Uterus (tissue), 4 donors: ENCODE data around the gene DTNBP1. TPM values are rescaled to one million over a fixed set of nuclear protein-coding genes. Genes with fewer than 3 reads are reported as not detected.

Experiments used
- DNase-seq, 2 donors: peaks; one replicate each; pipeline ENCODE4 v3.0.0-alpha.2; 2019 to 2020
- H3K27ac ChIP-seq, 2 donors: fragments of 200-600 bp; sonication (generic); 1 replicate in 1 of 2; 2 replicates in 1 of 2; pipeline ENCODE4 v1.5.1; 2016 to 2018
- H3K27me3 ChIP-seq, 2 donors: fragments of 200-600 bp; sonication (generic); one replicate each; pipeline ENCODE4 v1.5.1; 2018 to 2019; ENCODE audit warnings: control low read depth in 1 of 2
- H3K36me3 ChIP-seq, 2 donors: fragments of 200-600 bp; sonication (generic); one replicate each; pipeline ENCODE4 v1.5.1; 2019; ENCODE audit warnings: control low read depth in 1 of 2
- H3K4me1 ChIP-seq, 2 donors: fragments of 200-600 bp; sonication (generic); one replicate each; pipeline ENCODE4 v1.5.1; 2018 to 2019; ENCODE audit warnings: control low read depth in 1 of 2
- H3K4me3 ChIP-seq, 2 donors: fragments of 200-600 bp; sonication (generic); 1 replicate in 1 of 2; 2 replicates in 1 of 2; pipeline ENCODE4 v1.5.1; 2018 to 2019; ENCODE audit warnings: mild to moderate bottlenecking in 1 of 2
- H3K9me3 ChIP-seq, 2 donors: fragments of 200-600 bp; sonication (generic); one replicate each; pipeline ENCODE4 v1.5.1; 2019; ENCODE audit warnings: control low read depth in 1 of 2
- POLR2A ChIP-seq, 2 donors: fragments of 450-650 bp; IDR thresholded peaks; one replicate each; pipeline ENCODE4 v1.6.1; 2016; ENCODE audit warnings: antibody characterized with exemption in 2 of 2, mild to moderate bottlenecking in 1 of 2, moderate library complexity in 1 of 2
- intact Hi-C: fragments of 100-400 bp; cut with DNase I; formaldehyde crosslinking; loops from one replicate; pipeline ENCODE4 v1.15.1; 2023; ENCODE audit warnings: low total_unique reads
- total RNA-seq, 4 donors: library from RNA; depleted of rRNA in 3 of 4; stranded (reverse); fragments of >200 nt in 3 of 4; gene quantifications; one replicate each; pipeline versions ENCODE4 v1.1.0 to v1.2.4, GENCODE V29; 2014 to 2023
- TF ChIP-seq, protein P1 (sequence below), 4 experiments: fragments of 200-600 bp in 2 of 4; fragments of 450-650 bp in 2 of 4; sonication (generic) in 2 of 4; IDR thresholded peaks; one replicate each; pipeline ENCODE4 v1.5.1; 2016 to 2019; ENCODE audit warnings: antibody characterized with exemption in 4 of 4, mild to moderate bottlenecking in 2 of 4, moderate library complexity in 1 of 4
- donor health status: DM: yes; HTN: yes; CAD: no.

Gene DTNBP1
- total RNA-seq, 4 donors from 2014 or later = 1.8 to 19.8 (median 9.0) TPM; not detected in 1

DNA sequence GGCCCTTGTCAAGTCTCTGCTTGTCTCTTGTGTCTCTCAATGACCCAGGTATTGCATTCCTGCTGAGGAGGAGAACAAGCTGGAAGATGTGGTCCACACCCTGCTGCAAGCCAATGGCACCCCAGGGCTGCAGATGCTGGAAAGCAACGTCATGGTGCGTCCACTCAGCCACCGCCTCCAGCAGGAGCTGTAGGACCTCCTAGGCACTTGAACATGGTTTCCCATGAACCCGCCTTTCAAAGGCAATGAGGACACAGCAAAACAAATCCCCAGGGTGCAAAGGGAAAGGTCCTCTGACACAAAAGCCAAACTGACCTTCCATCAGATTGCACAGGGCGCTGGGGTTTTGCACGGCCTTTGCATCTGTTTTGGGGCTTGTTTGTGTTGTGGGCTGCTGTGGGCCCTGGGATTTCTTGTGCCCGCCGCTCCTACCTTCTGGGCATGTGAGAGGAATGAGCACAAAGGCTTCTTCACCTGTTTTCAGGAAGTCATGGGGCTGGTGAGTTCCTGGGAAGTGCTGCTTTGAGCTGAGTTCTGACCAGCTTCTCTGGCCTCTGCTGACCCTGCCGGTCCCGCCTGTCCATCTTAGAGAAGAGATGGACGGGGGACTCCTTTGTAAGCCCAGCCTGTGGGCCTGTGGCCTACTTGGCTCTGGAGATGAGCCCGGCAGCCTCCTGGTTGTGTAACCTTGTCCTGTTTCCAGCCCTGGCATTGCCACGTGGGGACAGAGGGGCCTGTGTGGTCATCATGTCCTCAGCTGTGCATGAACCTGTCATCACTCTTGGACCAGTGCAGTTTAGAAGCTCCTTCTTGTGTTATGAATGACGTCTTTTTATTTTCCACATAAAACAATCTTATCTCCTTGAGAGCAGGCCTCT lies 151.3 kb downstream of the DTNBP1 start:
- H3K27ac ChIP-seq = no peak overlapping the region
- no peaks in the 10 kb centered on the region for H3K27me3 ChIP-seq
- TF ChIP-seq, protein P1, sequence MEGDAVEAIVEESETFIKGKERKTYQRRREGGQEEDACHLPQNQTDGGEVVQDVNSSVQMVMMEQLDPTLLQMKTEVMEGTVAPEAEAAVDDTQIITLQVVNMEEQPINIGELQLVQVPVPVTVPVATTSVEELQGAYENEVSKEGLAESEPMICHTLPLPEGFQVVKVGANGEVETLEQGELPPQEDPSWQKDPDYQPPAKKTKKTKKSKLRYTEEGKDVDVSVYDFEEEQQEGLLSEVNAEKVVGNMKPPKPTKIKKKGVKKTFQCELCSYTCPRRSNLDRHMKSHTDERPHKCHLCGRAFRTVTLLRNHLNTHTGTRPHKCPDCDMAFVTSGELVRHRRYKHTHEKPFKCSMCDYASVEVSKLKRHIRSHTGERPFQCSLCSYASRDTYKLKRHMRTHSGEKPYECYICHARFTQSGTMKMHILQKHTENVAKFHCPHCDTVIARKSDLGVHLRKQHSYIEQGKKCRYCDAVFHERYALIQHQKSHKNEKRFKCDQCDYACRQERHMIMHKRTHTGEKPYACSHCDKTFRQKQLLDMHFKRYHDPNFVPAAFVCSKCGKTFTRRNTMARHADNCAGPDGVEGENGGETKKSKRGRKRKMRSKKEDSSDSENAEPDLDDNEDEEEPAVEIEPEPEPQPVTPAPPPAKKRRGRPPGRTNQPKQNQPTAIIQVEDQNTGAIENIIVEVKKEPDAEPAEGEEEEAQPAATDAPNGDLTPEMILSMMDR (IDR thresholded peaks at IDR 0.05) = no peak
- no peak for TF ChIP-seq POLR2A (IDR thresholded peaks at IDR 0.05)
- no peak overlapping the region for H3K4me3 ChIP-seq
- intact Hi-C loops = no loop called here
- DNase-seq = no peak
- no peaks in the 10 kb centered on the region for H3K4me1 ChIP-seq
- no peaks in the 10 kb centered on the region for H3K9me3 ChIP-seq
- no peaks in the 10 kb centered on the region for H3K36me3 ChIP-seq

DNA sequence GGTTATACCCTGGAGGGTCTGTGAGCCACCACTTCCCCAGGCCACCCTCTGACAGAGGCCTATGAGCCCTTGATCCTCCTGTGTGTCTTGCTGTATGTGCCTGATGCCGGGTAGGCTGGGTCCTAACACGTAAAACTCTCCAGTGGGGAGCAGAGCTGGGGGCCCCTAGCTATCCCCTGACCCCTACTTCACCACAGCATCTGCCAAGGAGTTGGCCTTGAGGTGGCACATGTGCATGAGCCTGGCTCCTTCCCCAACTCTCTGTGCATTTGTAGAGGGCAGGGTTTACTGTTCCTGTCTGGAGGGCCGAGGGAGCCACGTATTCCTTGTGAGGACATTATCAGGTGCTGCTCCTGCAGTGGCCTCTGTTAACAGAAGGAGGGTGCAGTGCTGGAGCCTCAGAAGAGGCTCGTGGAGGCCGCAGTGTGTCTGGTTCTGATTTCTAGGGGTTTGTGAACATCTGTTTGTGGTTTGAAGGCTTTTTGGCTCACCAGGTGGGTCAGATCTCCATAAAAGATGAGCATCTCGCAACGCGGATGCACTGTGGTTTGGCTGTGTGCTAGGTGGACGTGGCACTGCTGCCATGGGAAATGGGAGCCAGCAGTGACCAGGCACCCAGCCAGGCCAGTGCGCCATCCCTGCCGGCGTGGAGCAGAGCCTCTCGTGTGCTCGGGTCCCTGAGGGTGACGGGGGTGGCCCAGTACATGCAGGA lies 152.1 kb downstream of the DTNBP1 start:
- no peak overlapping the region for H3K4me3 ChIP-seq
- H3K9me3 ChIP-seq = no peaks in the 10 kb centered on the region
- no peak for TF ChIP-seq POLR2A (IDR thresholded peaks at IDR 0.05)
- TF ChIP-seq, protein P1 (IDR thresholded peaks at IDR 0.05) = no peak
- no peaks in the 10 kb centered on the region for H3K36me3 ChIP-seq
- no peaks in the 10 kb centered on the region for H3K27me3 ChIP-seq
- intact Hi-C loops = no loop called here
- no peak for DNase-seq
- H3K4me1 ChIP-seq = no peaks in the 10 kb centered on the region
- no peak overlapping the region for H3K27ac ChIP-seq

DNA sequence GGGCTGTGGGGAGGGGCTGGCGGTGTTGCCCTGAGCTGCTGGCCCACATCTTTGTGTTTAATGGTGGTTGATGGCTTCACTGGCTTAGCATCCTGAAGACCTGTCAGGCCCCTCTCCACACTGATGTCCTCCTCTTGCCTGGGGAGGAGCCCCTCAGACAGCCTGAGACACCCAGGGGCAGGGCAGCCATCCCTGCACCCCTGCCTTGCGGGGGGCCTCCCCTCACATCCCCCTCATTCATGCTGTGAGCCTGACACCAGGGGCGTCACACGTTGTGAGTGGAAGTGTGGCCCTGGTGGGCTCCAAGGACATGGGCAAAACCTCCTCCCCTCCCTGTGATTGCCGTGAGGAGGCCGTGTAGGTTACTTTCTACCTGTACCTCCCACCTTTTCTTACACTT lies 152.7 kb downstream of the DTNBP1 start:
- Histone ChIP-seq H3K27me3 (no peaks in the 10 kb centered on the region), H3K36me3 (no peaks in the 10 kb centered on the region), H3K9me3 (no peaks in the 10 kb centered on the region), H3K4me1 (no peaks in the 10 kb centered on the region), H3K4me3 (no peak overlapping the region), H3K27ac (no peak overlapping the region)
- no peak for DNase-seq
- intact Hi-C loops = no loop called here
- no peak for TF ChIP-seq POLR2A (IDR thresholded peaks at IDR 0.05)
- TF ChIP-seq, protein P1 (IDR thresholded peaks at IDR 0.05) = no peak

DNA sequence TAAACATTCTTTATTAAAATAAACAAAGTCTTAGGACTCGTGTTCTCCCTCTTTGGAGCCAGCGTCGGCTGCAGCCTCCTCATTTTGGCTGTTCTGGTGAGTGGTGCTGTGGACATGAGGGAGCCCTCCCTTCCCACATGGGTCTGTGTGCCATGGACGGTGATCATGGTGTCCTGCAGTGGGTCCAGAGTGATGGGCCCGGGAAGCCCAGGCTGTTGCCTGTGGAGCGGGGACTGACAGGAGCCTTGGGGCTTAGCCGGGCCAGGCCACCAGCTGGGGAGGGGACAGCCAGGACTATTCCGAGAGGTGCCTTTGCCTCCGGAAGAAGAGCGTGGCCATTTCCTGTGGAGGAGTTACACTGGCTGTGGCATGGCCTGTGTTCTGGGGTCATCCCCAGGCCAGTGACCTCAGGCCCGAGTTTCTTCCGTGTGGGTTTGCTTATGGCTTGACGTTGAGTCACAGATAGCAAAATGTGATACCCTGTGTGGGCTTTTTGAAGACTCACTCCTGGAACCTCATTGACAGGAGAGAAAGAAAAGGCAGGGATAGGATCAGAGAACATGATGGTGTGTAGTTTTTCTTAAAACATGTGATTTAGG lies 153.4 kb downstream of the DTNBP1 start:
- Histone ChIP-seq H3K4me1 (peaks cover 0 to under 1% of the 10 kb centered on the region in 2 donors), H3K4me3 (no peak overlapping the region), H3K36me3 (no peaks in the 10 kb centered on the region), H3K9me3 (no peaks in the 10 kb centered on the region), H3K27ac (no peak overlapping the region), H3K27me3 (no peaks in the 10 kb centered on the region)
- TF ChIP-seq POLR2A (IDR thresholded peaks at IDR 0.05) = no peak
- TF ChIP-seq, protein P1 (IDR thresholded peaks at IDR 0.05) = no peak
- intact Hi-C loops = no loop called here
- DNase-seq = no peak

DNA sequence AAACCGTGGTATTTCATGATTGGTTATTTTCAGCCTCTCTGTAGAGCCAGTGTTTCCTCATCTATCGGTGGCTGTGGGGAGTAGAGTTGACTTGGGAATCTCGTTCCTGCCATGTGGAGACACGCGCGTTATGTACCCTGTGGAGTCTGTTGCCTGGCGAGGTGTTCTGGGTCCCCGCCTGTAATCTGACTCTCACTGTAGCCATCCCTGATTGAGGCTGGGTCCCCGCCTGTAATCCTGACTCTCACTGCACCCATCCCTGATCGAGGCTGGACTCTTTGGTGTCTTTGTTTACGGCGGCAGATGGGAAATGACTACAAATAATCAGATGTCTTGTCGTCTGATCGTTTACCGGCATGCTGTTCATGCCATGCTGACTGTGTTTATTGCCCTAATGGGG lies 153.9 kb downstream of the DTNBP1 start:
- TF ChIP-seq, protein P1 (IDR thresholded peaks at IDR 0.05) = no peak
- no peak for TF ChIP-seq POLR2A (IDR thresholded peaks at IDR 0.05)
- Histone ChIP-seq H3K9me3 (no peaks in the 10 kb centered on the region), H3K27ac (no peak overlapping the region), H3K4me3 (no peak overlapping the region), H3K27me3 (no peaks in the 10 kb centered on the region), H3K4me1 (peaks cover 0 to 5% of the 10 kb centered on the region in 2 donors), H3K36me3 (no peaks in the 10 kb centered on the region)
- intact Hi-C loops = no loop called here
- no peak for DNase-seq
